SK-N-SH (cell line): ENCODE measurements around the gene LSMEM2. TPM values are rescaled to one million over a fixed set of nuclear protein-coding genes. Genes with fewer than 3 reads are reported as not detected.

Source experiments
- CTCF ChIA-PET: fragments of 300-600, 350-600 bp; formaldehyde crosslinking; extraction: SDS; loops from one replicate; lab custom pipeline; 2021; lab: Yijun Ruan, JAX
- POLR2A ChIA-PET: fragments of 350-600 bp; sonication (Branson Sonifier 250); formaldehyde crosslinking; extraction: SDS; loops from one replicate; lab custom pipeline; 2020; ENCODE audit warnings: antibody characterized with exemption, inconsistent platforms; lab: Yijun Ruan, JAX
- DNase-seq: peaks from one replicate; pipeline ENCODE4 v3.0.0; 2012
- H2AFZ ChIP-seq: fragments of 200-600 bp; sonication (generic); 2 replicates; pipeline ENCODE4 v1.8.1; 2016; ENCODE audit warnings: antibody characterized with exemption, mild to moderate bottlenecking, low read depth
- H3F3A ChIP-seq: fragments of 200-600 bp; sonication (generic); replicated peaks from 2 replicates; pipeline ENCODE3; 2016; ENCODE audit warnings: antibody characterized with exemption, mild to moderate bottlenecking; ENCODE audit not compliant: insufficient read depth
- H3K27ac ChIP-seq, 2 experiments: fragments of 200-500 bp in 1 of 2; fragments of 200-600 bp in 1 of 2; sonication (Bioruptor generic) in 1 of 2; sonication (generic), shearing (Covaris generic) in 1 of 2; 2 replicates each; pipeline versions ENCODE4 v1.5.1 to v1.6.1; 2014 to 2016; ENCODE audit warnings: low read depth in 2 of 2, inconsistent platforms in 1 of 2, low read length in 1 of 2, mild to moderate bottlenecking in 1 of 2, mixed read lengths in 1 of 2
- H3K27me3 ChIP-seq: fragments of 200-600 bp; sonication (generic), shearing (Covaris generic); 2 replicates; pipeline ENCODE4 v1.6.1; 2016; ENCODE audit warnings: mixed run types; ENCODE audit not compliant: insufficient read depth
- H3K36me3 ChIP-seq, 2 experiments: fragments of 200-500 bp in 1 of 2; fragments of 200-600 bp in 1 of 2; sonication (Bioruptor generic) in 1 of 2; sonication (generic) in 1 of 2; replicated peaks in 1 of 2; 2 replicates each; pipeline versions ENCODE3 to v1.5.1; 2014 to 2016; ENCODE audit warnings: low read length in 1 of 2, mild to moderate bottlenecking in 1 of 2; ENCODE audit not compliant: insufficient read depth in 2 of 2, control insufficient read depth in 1 of 2
- H3K4me1 ChIP-seq, 2 experiments: fragments of 200-500 bp in 1 of 2; fragments of 200-600 bp in 1 of 2; sonication (Bioruptor generic) in 1 of 2; sonication (generic), shearing (Covaris generic) in 1 of 2; 2 replicates each; pipeline versions ENCODE4 v1.5.1 to v1.6.1; 2014 to 2016; ENCODE audit warnings: low read depth in 1 of 2, low read length in 1 of 2, mixed run types in 1 of 2; ENCODE audit not compliant: insufficient read depth in 2 of 2, control insufficient read depth in 1 of 2
- H3K4me2 ChIP-seq: fragments of 200-600 bp; sonication (generic), shearing (Covaris generic); 2 replicates; pipeline ENCODE4 v1.6.1; 2017; ENCODE audit warnings: mixed run types
- H3K4me3 ChIP-seq, 2 experiments: fragments of 200-500 bp in 1 of 2; fragments of 200-600 bp in 1 of 2; sonication (Bioruptor generic) in 1 of 2; sonication (generic), shearing (Covaris generic) in 1 of 2; 2 replicates each; pipeline versions ENCODE4 v1.5.1 to v1.8.1; 2014 to 2016; ENCODE audit warnings: low read depth in 2 of 2, inconsistent platforms in 1 of 2, low read length in 1 of 2, mild to moderate bottlenecking in 1 of 2, mixed read lengths in 1 of 2, moderate library complexity in 1 of 2
- H3K79me2 ChIP-seq: fragments of 200-600 bp; sonication (generic); 2 replicates; pipeline ENCODE4 v1.8.1; 2017; ENCODE audit warnings: mild to moderate bottlenecking; ENCODE audit not compliant: insufficient read depth
- H3K9ac ChIP-seq: fragments of 200-600 bp; sonication (generic); 2 replicates; pipeline ENCODE4 v1.6.1; 2017; ENCODE audit warnings: mixed run types
- H3K9me2 ChIP-seq: fragments of 200-600 bp; sonication (generic); 2 replicates; pipeline ENCODE4 v1.6.1; 2017; ENCODE audit warnings: mixed run types
- H3K9me3 ChIP-seq: fragments of 200-600 bp; sonication (generic); 2 replicates; pipeline ENCODE4 v1.6.1; 2017; ENCODE audit warnings: mixed run types, mild to moderate bottlenecking, moderate library complexity
- H4K20me1 ChIP-seq: fragments of 200-600 bp; sonication (generic); 2 replicates; pipeline ENCODE4 v1.6.1; 2017; ENCODE audit warnings: mild to moderate bottlenecking, mixed run types; ENCODE audit not compliant: insufficient read depth
- CHD2 ChIP-seq: fragments of 150-350 bp; IDR thresholded peaks from 2 replicates; pipeline ENCODE4 v1.6.1; 2018; ENCODE audit warnings: low read length; ENCODE audit not compliant: partially characterized antibody
- EP300 ChIP-seq, 2 experiments: IDR thresholded peaks; 2 replicates each; pipeline versions ENCODE4 v1.4.0 to v1.6.1; 2012; ENCODE audit warnings: borderline replicate concordance in 1 of 2, low read depth in 1 of 2, low read length in 1 of 2
- EZH2phosphoT487 ChIP-seq: fragments of 200-600 bp; sonication (generic); IDR thresholded peaks from 2 replicates; pipeline ENCODE4 v1.6.1; 2017; ENCODE audit warnings: low read depth, mixed run types, mild to moderate bottlenecking, antibody characterized with exemption, moderate library complexity, borderline replicate concordance
- FOXJ3 ChIP-seq: sonication (generic); formaldehyde crosslinking; IDR thresholded peaks from 2 replicates; pipeline ENCODE4 v1.5.1; 2020; ENCODE audit warnings: mild to moderate bottlenecking, missing genetic modification reagents
- GATA2 ChIP-seq: sonication (generic); formaldehyde crosslinking; IDR thresholded peaks from 2 replicates; pipeline ENCODE4 v1.5.0; 2020; ENCODE audit warnings: mild to moderate bottlenecking, missing genetic modification reagents
- PBX3 ChIP-seq: IDR thresholded peaks from 2 replicates; pipeline ENCODE4; 2012
- SMC3 ChIP-seq: IDR thresholded peaks from 2 replicates; pipeline ENCODE4 v1.6.1; 2012; ENCODE audit warnings: low read depth, low read length, improper control_type of control experiment
- TCF12 ChIP-seq: IDR thresholded peaks from 2 replicates; pipeline ENCODE4 v1.4.0; 2012
- USF2 ChIP-seq: fragments of 150-350 bp; IDR thresholded peaks from 2 replicates; pipeline ENCODE4 v1.6.1; 2017; ENCODE audit warnings: antibody characterized with exemption, low read length, low read depth, borderline replicate concordance
- WGBS: methylation state at CpG from one replicate; pipeline ENCODE4 v1.1.6; 2017; ENCODE audit warnings: low lambda C conversion rate; 5-methylcytosine and 5-hydroxymethylcytosine counted together
- polyA plus RNA-seq, 3 experiments: library from polyadenylated mRNA; depleted of rRNA; stranded (reverse); fragments of >200 nt; gene quantifications; 2 replicates each; pipeline ENCODE4 v1.2.3, GENCODE V29; 2012
- TF ChIP-seq, protein P1 (sequence below): IDR thresholded peaks from 2 replicates; pipeline ENCODE4 v1.6.1; 2012; ENCODE audit warnings: mild to moderate bottlenecking, low read depth, low read length, moderate library complexity
- TF ChIP-seq, protein P2 (sequence below): IDR thresholded peaks from 2 replicates; pipeline ENCODE4 v1.4.0; 2012; ENCODE audit warnings: low read depth, borderline replicate concordance

The LSMEM2 gene
- polyA plus RNA-seq, 1 of the 3 experiments (the other 2 are of a cell fraction) = 0.03 TPM

DNA sequence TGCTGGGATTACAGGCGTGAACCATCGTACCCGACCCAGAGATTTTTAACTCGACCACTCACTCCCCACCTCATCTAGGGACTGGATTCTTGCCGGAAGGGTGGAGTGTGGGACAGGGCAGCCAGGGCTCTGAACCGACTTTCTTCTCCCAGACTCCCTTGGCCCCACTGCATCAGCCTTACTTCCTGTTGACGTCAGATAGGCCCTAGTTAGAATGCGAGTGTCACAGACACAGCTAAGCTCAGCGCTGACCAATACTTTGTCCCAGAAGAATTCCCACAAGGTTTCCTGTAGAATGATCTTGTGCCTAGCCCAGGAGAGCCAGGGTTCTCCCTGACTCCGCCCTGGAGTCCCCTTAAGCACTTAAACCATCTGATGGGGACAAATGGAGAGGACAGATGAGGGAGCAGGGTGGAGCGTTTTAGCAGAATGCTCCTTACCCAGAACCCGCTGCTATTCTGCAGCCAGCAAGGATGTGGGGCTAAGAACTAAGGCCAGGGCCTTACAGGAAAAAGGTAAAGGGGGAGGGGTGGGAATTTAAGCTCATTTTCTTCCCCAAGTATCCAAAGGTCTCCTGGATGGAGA is 54.9 kb downstream of the LSMEM2 start (continued):
- TF ChIP-seq EP300 (IDR thresholded peaks at IDR 0.05; ENCODE audit: borderline replicate concordance in 1 of 2, low read depth in 1 of 2, low read length in 1 of 2) (no peak), USF2 (no peak), CHD2 (no peak)
- TF ChIP-seq, protein P1, sequence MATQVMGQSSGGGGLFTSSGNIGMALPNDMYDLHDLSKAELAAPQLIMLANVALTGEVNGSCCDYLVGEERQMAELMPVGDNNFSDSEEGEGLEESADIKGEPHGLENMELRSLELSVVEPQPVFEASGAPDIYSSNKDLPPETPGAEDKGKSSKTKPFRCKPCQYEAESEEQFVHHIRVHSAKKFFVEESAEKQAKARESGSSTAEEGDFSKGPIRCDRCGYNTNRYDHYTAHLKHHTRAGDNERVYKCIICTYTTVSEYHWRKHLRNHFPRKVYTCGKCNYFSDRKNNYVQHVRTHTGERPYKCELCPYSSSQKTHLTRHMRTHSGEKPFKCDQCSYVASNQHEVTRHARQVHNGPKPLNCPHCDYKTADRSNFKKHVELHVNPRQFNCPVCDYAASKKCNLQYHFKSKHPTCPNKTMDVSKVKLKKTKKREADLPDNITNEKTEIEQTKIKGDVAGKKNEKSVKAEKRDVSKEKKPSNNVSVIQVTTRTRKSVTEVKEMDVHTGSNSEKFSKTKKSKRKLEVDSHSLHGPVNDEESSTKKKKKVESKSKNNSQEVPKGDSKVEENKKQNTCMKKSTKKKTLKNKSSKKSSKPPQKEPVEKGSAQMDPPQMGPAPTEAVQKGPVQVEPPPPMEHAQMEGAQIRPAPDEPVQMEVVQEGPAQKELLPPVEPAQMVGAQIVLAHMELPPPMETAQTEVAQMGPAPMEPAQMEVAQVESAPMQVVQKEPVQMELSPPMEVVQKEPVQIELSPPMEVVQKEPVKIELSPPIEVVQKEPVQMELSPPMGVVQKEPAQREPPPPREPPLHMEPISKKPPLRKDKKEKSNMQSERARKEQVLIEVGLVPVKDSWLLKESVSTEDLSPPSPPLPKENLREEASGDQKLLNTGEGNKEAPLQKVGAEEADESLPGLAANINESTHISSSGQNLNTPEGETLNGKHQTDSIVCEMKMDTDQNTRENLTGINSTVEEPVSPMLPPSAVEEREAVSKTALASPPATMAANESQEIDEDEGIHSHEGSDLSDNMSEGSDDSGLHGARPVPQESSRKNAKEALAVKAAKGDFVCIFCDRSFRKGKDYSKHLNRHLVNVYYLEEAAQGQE = no peak

GRCh38 chr3:50334339-50335075 is 55.6 kb downstream of the LSMEM2 start:
- Histone ChIP-seq H3F3A (peaks cover 19% of the 10 kb centered on the region), H3K27ac (peak overlapping the region in 1 of 2 experiments; percentile 11; a peak in 1 of 4 replicates), H3K4me2 (peak overlapping the region; percentile 61), H3K79me2 (peaks cover 76% of the 10 kb centered on the region), H3K4me3 (peak overlapping the region in 1 of 2 experiments; percentile 24; a peak in 1 of 4 replicates), H2AFZ (no peak overlapping the region), H3K9me3 (no peaks in the 10 kb centered on the region), H3K36me3 (peaks cover 10 to 27% of the 10 kb centered on the region in 2 experiments), H4K20me1 (peaks cover 10% of the 10 kb centered on the region; the same call in 1 of the 2 replicates), H3K9ac (peak overlapping the region; percentile 13; the same call in 1 of the 2 replicates), H3K9me2 (no peaks in the 10 kb centered on the region), H3K4me1 (peaks cover 10 to 33% of the 10 kb centered on the region in 2 experiments), H3K27me3 (no peaks in the 10 kb centered on the region)
- no peak for DNase-seq
- ChIA-PET CTCF (interaction anchor here (1.4 to 6.8 kb wide), 3 partner anchors 12 to 281 kb away, joined by 3 to 60 read pairs (median 40); partner anchors contain the start of genes CYB561D2, HYAL2 and NPRL2), POLR2A (interaction anchor here (1.7 kb wide), 1 partner anchor 13 kb away, joined by 3 read pairs; the partner anchor contains the start of gene HYAL2)
- TF ChIP-seq PBX3 (no peak), SMC3 (no peak), EZH2phosphoT487 (no peak), TCF12 (no peak), GATA2 (CRISPR knock-in tag) (no peak), FOXJ3 (CRISPR knock-in tag) (no peak)
- TF ChIP-seq, protein P2, sequence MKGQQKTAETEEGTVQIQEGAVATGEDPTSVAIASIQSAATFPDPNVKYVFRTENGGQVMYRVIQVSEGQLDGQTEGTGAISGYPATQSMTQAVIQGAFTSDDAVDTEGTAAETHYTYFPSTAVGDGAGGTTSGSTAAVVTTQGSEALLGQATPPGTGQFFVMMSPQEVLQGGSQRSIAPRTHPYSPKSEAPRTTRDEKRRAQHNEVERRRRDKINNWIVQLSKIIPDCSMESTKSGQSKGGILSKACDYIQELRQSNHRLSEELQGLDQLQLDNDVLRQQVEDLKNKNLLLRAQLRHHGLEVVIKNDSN = no peak
- 79% methylated on average over 5 of the region's 5 CpGs for WGBS
